ENCODE measurements around the gene LRR1.

Gene LRR1

DNA sequence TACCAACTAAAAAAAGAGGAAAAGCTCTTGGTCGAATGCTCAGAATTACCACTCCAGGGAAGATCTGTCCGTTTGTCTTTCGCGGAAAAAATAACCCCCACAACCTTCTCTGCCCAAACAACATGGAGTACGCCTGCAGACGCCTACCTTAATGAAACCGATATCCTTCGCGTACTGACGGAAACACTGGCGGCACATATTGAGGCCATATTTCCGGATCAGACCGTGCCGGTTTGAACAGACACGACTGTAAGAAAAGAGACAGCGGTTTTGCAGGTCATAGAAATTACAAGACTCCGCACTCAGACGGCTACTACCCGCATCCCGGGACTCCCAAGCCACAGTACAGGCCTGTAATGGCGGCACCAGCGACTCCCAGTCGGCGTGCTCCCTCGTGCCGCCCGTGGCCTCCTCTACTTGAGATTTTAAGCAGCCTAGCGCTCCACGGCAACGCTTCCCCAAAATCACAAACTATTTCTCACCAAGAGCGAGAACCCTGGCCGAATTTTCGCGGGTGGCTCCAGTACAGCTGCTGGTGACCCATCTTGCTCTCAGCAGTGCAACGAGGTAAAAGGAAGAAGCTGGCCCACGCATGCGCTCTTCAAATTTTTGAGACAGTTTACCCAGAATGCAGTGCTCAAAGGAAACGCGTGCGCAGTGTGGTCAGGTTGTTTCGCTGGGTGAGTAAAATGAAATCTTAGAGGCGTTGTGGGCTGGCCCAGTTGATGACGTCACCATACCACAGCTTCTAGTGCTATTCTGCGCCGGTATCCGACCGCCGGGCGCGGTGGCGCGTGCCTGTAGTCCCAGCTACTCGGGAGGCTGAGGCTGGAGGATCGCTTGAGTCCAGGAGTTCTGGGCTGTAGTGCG is 12.7 kb upstream of the LRR1 start, which contains the start of gene RPS29 (continued):
- TF ChIP-seq ZNF132 (tag by site-specific recombination; IDR thresholded peaks at IDR 0.05; ENCODE audit: borderline replicate concordance) (no peak), ZNF600 (tag by site-specific recombination; IDR thresholded peaks at IDR 0.05) (peak; percentile 66; the same call in 1 of the 2 replicates), REPIN1 (tag by site-specific recombination; IDR thresholded peaks at IDR 0.05; ENCODE audit: low read depth) (no peak), ZNF274 (IDR thresholded peaks at IDR 0.05; ENCODE audit: low read length) (no peak), ZNF274 (tag by site-specific recombination; IDR thresholded peaks at IDR 0.05; ENCODE audit: borderline replicate concordance) (no peak), ZNF623 (tag by site-specific recombination; IDR thresholded peaks at IDR 0.05) (no peak), GFI1B (tag by site-specific recombination; IDR thresholded peaks at IDR 0.05) (no peak), ZNF76 (tag by site-specific recombination; IDR thresholded peaks at IDR 0.05; ENCODE audit: borderline replicate concordance, low read depth) (peak; percentile 88), ZNF785 (tag by site-specific recombination; IDR thresholded peaks at IDR 0.05) (0 out of 2 replicates have a peak, but pooled peaks have one; percentile 46), ZNF184 (tag by site-specific recombination; IDR thresholded peaks at IDR 0.05) (no peak), ZNF530 (tag by site-specific recombination; IDR thresholded peaks at IDR 0.05; ENCODE audit: low read depth) (no peak), ZNF621 (tag by site-specific recombination; IDR thresholded peaks at IDR 0.05) (no peak), ZNF555 (tag by site-specific recombination; conservative IDR thresholded peaks at IDR 0.05) (no peak), OVOL3 (tag by site-specific recombination; IDR thresholded peaks at IDR 0.05) (no peak), ZNF747 (tag by site-specific recombination; IDR thresholded peaks at IDR 0.05) (no peak), ZNF169 (tag by site-specific recombination; IDR thresholded peaks at IDR 0.05) (no peak), ZNF629 (tag by site-specific recombination; IDR thresholded peaks at IDR 0.05) (peak; percentile 96), ZFP41 (tag by site-specific recombination; IDR thresholded peaks at IDR 0.05; ENCODE audit: borderline replicate concordance) (no peak), ZNF792 (tag by site-specific recombination; IDR thresholded peaks at IDR 0.05) (no peak), ZNF768 (tag by site-specific recombination; IDR thresholded peaks at IDR 0.05) (no peak), KLF7 (tag by site-specific recombination; IDR thresholded peaks at IDR 0.05; ENCODE audit: borderline replicate concordance) (no peak; the same call in 1 of the 2 replicates), YY2 (tag by site-specific recombination; IDR thresholded peaks at IDR 0.05) (peak; percentile 79), ZNF791 (tag by site-specific recombination; IDR thresholded peaks at IDR 0.05) (no peak), HOXA7 (CRISPR knock-in tag; IDR thresholded peaks at IDR 0.05; ENCODE audit: borderline replicate concordance) (no peak), GLI4 (tag by site-specific recombination; IDR thresholded peaks at IDR 0.05) (no peak), ZNF341 (tag by site-specific recombination; IDR thresholded peaks at IDR 0.05; ENCODE audit: low read depth) (no peak)
- TF ChIP-seq, protein P1, sequence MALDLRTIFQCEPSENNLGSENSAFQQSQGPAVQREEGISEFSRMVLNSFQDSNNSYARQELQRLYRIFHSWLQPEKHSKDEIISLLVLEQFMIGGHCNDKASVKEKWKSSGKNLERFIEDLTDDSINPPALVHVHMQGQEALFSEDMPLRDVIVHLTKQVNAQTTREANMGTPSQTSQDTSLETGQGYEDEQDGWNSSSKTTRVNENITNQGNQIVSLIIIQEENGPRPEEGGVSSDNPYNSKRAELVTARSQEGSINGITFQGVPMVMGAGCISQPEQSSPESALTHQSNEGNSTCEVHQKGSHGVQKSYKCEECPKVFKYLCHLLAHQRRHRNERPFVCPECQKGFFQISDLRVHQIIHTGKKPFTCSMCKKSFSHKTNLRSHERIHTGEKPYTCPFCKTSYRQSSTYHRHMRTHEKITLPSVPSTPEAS (tag by site-specific recombination; IDR thresholded peaks at IDR 0.05): peak; percentile 31; the same call in 1 of the 2 replicates
- TF ChIP-seq, protein P2, sequence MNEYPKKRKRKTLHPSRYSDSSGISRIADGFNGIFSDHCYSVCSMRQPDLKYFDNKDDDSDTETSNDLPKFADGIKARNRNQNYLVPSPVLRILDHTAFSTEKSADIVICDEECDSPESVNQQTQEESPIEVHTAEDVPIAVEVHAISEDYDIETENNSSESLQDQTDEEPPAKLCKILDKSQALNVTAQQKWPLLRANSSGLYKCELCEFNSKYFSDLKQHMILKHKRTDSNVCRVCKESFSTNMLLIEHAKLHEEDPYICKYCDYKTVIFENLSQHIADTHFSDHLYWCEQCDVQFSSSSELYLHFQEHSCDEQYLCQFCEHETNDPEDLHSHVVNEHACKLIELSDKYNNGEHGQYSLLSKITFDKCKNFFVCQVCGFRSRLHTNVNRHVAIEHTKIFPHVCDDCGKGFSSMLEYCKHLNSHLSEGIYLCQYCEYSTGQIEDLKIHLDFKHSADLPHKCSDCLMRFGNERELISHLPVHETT (tag by site-specific recombination; IDR thresholded peaks at IDR 0.05): peak; percentile 60
- TF ChIP-seq, protein P3, sequence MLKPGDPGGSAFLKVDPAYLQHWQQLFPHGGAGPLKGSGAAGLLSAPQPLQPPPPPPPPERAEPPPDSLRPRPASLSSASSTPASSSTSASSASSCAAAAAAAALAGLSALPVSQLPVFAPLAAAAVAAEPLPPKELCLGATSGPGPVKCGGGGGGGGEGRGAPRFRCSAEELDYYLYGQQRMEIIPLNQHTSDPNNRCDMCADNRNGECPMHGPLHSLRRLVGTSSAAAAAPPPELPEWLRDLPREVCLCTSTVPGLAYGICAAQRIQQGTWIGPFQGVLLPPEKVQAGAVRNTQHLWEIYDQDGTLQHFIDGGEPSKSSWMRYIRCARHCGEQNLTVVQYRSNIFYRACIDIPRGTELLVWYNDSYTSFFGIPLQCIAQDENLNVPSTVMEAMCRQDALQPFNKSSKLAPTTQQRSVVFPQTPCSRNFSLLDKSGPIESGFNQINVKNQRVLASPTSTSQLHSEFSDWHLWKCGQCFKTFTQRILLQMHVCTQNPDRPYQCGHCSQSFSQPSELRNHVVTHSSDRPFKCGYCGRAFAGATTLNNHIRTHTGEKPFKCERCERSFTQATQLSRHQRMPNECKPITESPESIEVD (tag by site-specific recombination; IDR thresholded peaks at IDR 0.05): no peak
- TF ChIP-seq, protein P4, sequence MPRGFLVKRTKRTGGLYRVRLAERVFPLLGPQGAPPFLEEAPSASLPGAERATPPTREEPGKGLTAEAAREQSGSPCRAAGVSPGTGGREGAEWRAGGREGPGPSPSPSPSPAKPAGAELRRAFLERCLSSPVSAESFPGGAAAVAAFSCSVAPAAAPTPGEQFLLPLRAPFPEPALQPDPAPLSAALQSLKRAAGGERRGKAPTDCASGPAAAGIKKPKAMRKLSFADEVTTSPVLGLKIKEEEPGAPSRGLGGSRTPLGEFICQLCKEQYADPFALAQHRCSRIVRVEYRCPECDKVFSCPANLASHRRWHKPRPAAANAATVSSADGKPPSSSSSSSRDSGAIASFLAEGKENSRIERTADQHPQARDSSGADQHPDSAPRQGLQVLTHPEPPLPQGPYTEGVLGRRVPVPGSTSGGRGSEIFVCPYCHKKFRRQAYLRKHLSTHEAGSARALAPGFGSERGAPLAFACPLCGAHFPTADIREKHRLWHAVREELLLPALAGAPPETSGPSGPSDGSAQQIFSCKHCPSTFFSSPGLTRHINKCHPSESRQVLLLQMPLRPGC (tag by site-specific recombination; IDR thresholded peaks at IDR 0.05): peak; percentile 88
- TF ChIP-seq, protein P5, sequence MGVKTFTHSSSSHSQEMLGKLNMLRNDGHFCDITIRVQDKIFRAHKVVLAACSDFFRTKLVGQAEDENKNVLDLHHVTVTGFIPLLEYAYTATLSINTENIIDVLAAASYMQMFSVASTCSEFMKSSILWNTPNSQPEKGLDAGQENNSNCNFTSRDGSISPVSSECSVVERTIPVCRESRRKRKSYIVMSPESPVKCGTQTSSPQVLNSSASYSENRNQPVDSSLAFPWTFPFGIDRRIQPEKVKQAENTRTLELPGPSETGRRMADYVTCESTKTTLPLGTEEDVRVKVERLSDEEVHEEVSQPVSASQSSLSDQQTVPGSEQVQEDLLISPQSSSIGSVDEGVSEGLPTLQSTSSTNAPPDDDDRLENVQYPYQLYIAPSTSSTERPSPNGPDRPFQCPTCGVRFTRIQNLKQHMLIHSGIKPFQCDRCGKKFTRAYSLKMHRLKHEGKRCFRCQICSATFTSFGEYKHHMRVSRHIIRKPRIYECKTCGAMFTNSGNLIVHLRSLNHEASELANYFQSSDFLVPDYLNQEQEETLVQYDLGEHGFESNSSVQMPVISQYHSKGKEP (tag by site-specific recombination; IDR thresholded peaks at IDR 0.05): no peak
- TF ChIP-seq, protein P6, sequence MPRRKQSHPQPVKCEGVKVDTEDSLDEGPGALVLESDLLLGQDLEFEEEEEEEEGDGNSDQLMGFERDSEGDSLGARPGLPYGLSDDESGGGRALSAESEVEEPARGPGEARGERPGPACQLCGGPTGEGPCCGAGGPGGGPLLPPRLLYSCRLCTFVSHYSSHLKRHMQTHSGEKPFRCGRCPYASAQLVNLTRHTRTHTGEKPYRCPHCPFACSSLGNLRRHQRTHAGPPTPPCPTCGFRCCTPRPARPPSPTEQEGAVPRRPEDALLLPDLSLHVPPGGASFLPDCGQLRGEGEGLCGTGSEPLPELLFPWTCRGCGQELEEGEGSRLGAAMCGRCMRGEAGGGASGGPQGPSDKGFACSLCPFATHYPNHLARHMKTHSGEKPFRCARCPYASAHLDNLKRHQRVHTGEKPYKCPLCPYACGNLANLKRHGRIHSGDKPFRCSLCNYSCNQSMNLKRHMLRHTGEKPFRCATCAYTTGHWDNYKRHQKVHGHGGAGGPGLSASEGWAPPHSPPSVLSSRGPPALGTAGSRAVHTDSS (tag by site-specific recombination; IDR thresholded peaks at IDR 0.05): peak; percentile 20; the same call in 1 of the 2 replicates

Measured in HEK293 (cell line).